PC-3 (cell line): ENCODE measurements around the gene CCDC136. TPM values are rescaled to one million over a fixed set of nuclear protein-coding genes. Genes with fewer than 3 reads are reported as not detected.

Experiments used
- ATAC-seq: fragments of 200-7000 bp; cut with Tn5 transposase; 2 replicates; pipeline ENCODE4 v1.9.1; 2020; ENCODE audit warnings: mild to moderate bottlenecking, moderate library complexity
- BruUV-seq: library from RNA; stranded (reverse); fragments of 400-500 nt; replicated peaks from 2 replicates; lab custom pipeline; 2021; lab: Mats Ljungman, UMichigan
- CTCF ChIA-PET: fragments of 300-600 bp; sonication (Branson Sonifier 250); formaldehyde crosslinking; loops from one replicate; lab custom pipeline; 2022; ENCODE audit warnings: antibody characterized with exemption; lab: Charles Lee
- POLR2A ChIA-PET: fragments of 300-600 bp; sonication (Branson Sonifier 250); formaldehyde crosslinking; loops from one replicate; lab custom pipeline; 2022; ENCODE audit warnings: antibody characterized with exemption; ENCODE audit not compliant: unreplicated experiment; lab: Charles Lee
- DNase-seq: peaks from one replicate; pipeline ENCODE4 v3.0.0-alpha.2; 2015
- H2AFZ ChIP-seq: fragments of 300-600 bp; sonication (generic); 2 replicates; pipeline ENCODE4 v1.6.0; 2016; ENCODE audit warnings: antibody characterized with exemption, low read length
- H3F3A ChIP-seq: fragments of 300-600 bp; sonication (generic); one replicate; pipeline ENCODE4 v1.6.0; 2017; ENCODE audit warnings: antibody characterized with exemption, low read length, control low read depth, mild to moderate bottlenecking; ENCODE audit not compliant: unreplicated experiment
- H3K27ac ChIP-seq: fragments of 300-600 bp; sonication (generic); 2 replicates; pipeline ENCODE4 v1.5.1; 2016; ENCODE audit warnings: mild to moderate bottlenecking, low read length
- H3K27me3 ChIP-seq: fragments of 300-600 bp; sonication (generic); 2 replicates; pipeline ENCODE4 v1.6.1; 2016; ENCODE audit warnings: low read length, mixed read lengths
- H3K36me3 ChIP-seq: fragments of 300-600 bp; sonication (generic); 2 replicates; pipeline ENCODE4 v1.6.1; 2016; ENCODE audit warnings: low read depth, mixed run types, low read length, mixed read lengths
- H3K4me1 ChIP-seq: fragments of 300-600 bp; sonication (generic); 2 replicates; pipeline ENCODE4 v1.5.1; 2016; ENCODE audit warnings: low read length; ENCODE audit not compliant: insufficient read depth
- H3K4me2 ChIP-seq: fragments of 300-600 bp; sonication (generic); 2 replicates; pipeline ENCODE4 v1.6.0; 2016; ENCODE audit warnings: low read length
- H3K4me3 ChIP-seq: fragments of 300-600 bp; sonication (generic); 2 replicates; pipeline ENCODE4 v1.5.1; 2016; ENCODE audit warnings: mild to moderate bottlenecking, low read length, mixed read lengths
- H3K79me2 ChIP-seq: fragments of 300-600 bp; sonication (generic); 2 replicates; pipeline ENCODE4 v1.6.1; 2017; ENCODE audit warnings: low read length, mixed read lengths
- H3K9ac ChIP-seq: fragments of 300-600 bp; sonication (generic); 2 replicates; pipeline ENCODE4 v1.6.0; 2016; ENCODE audit warnings: mild to moderate bottlenecking, low read length
- H3K9me2 ChIP-seq: fragments of 300-600 bp; sonication (generic); replicated peaks from 2 replicates; pipeline ENCODE4 v1.6.1; 2016; ENCODE audit warnings: mixed run types, low read length, mixed read lengths
- H3K9me3 ChIP-seq: fragments of 300-600 bp; sonication (generic); 2 replicates; pipeline ENCODE4 v1.6.1; 2016; ENCODE audit warnings: low read length, mixed read lengths
- H4K20me1 ChIP-seq: fragments of 300-600 bp; sonication (generic); 2 replicates; pipeline ENCODE4 v1.6.1; 2016; ENCODE audit warnings: low read length, mixed read lengths
- CTCF ChIP-seq: fragments of 300-600 bp; sonication (generic); conservative IDR thresholded peaks from 2 replicates; pipeline ENCODE4 v1.5.1; 2017; ENCODE audit warnings: antibody characterized with exemption, low read depth, mild to moderate bottlenecking, low read length
- EZH2 ChIP-seq: fragments of 300-600 bp; sonication (generic); IDR thresholded peaks from one replicate; pipeline ENCODE4 v1.6.1; 2017; ENCODE audit warnings: antibody characterized with exemption, mild to moderate bottlenecking, low read length; ENCODE audit not compliant: unreplicated experiment
- EZH2phosphoT487 ChIP-seq: fragments of 300-600 bp; sonication (generic); IDR thresholded peaks from 2 replicates; pipeline ENCODE4 v1.6.1; 2018; ENCODE audit warnings: mild to moderate bottlenecking, antibody characterized with exemption, low read length, borderline replicate concordance
- intact Hi-C: fragments of 100-400 bp; cut with micrococcal nuclease; formaldehyde crosslinking; loops from 2 replicates; pipeline ENCODE4 v1.9.0; 2023
- total RNA-seq: library from RNA; depleted of rRNA; stranded (reverse); fragments of >200 nt; gene quantifications from 2 replicates; pipeline ENCODE4 v1.2.3, GENCODE V29; 2014

The CCDC136 gene
- total RNA-seq, 1 experiment from 2014 or later, result 10.5 TPM

DNA sequence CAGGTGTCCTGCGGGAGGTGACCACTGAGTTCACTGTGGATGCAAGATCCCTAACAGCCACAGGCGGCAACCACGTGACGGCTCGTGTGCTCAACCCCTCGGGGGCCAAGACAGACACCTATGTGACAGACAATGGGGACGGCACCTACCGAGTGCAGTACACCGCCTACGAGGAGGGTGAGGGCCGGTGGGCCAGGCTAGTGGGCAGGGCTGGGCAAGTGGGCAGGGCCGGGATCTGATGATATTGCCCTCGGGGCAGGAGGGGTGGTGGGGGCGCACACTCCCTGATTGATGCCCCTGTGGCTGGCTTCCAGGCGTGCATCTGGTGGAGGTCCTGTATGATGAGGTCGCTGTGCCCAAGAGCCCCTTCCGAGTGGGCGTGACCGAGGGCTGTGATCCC, 54.2 kb downstream of the CCDC136 start:
- no peaks in the 10 kb centered on the region for H3F3A ChIP-seq
- ChIA-PET CTCF (no interaction called here), POLR2A (no interaction called here)
- DNase-seq (no peak), ATAC-seq (no peak)
- no peak overlapping the region for H3K4me2 ChIP-seq
- no peak for TF ChIP-seq EZH2
- no peaks in the 10 kb centered on the region for H4K20me1 ChIP-seq
- H3K4me1 ChIP-seq, result no peaks in the 10 kb centered on the region
- no peak overlapping the region for H3K27ac ChIP-seq
- no TSS peak for BruUV-seq
- H3K79me2 ChIP-seq, result no peaks in the 10 kb centered on the region
- peaks cover 16% of the 10 kb centered on the region for H3K36me3 ChIP-seq
- H3K9me2 ChIP-seq, result no peaks in the 10 kb centered on the region
- no peak overlapping the region for H3K9ac ChIP-seq
- H3K9me3 ChIP-seq, result no peaks in the 10 kb centered on the region
- intact Hi-C loops, result no loop called here
- no peaks in the 10 kb centered on the region for H3K27me3 ChIP-seq
- no peak overlapping the region for H3K4me3 ChIP-seq
- H2AFZ ChIP-seq, result no peak overlapping the region

DNA sequence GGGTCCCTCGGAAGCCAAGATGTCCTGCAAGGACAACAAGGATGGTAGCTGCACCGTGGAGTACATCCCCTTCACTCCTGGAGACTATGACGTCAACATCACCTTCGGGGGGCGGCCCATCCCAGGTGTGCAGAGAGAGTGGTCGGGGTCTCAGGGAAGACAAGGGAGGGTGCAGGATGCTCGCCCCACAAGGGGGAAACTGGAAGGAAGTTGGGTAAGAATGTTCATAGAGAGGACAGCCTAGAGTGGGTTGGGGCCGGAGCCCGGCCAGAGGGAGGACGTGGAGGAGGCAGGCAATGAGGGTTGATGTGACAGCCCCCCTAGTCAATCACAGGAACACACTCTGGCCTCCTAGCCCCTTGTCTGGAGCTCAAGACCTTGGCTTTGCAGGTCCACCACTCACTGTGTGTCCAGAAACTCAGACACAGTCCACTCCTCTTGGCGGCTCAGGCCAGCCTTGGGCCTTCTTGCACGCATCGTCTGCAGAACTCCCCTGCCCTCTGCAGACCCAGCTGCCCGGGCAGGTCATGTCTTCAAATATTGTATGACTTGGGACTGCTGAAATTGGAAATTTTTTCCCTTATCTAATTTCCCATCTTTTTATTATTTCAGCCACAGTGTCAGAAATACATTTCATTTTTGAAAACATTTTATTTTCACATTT, 55.1 kb downstream of the CCDC136 start:
- Histone ChIP-seq H3K79me2 (no peaks in the 10 kb centered on the region), H3K4me1 (no peaks in the 10 kb centered on the region), H2AFZ (no peak overlapping the region), H3K4me3 (no peak overlapping the region), H3K36me3 (peaks cover 12% of the 10 kb centered on the region), H3K9me3 (no peaks in the 10 kb centered on the region), H3K27ac (no peak overlapping the region), H3K4me2 (no peak overlapping the region), H3K27me3 (no peaks in the 10 kb centered on the region), H3K9me2 (no peaks in the 10 kb centered on the region), H3F3A (no peaks in the 10 kb centered on the region), H4K20me1 (no peaks in the 10 kb centered on the region), H3K9ac (no peak overlapping the region)
- CTCF ChIA-PET, result no interaction called here
- intact Hi-C loops, result no loop called here
- POLR2A ChIA-PET, result no interaction called here
- TF ChIP-seq EZH2phosphoT487, result no peak
- ATAC-seq, result no peak
- no TSS peak for BruUV-seq
- no peak for DNase-seq

GRCh38 chr7:128847721-128848211, 56.0 kb downstream of the CCDC136 start:
- intact Hi-C loops, result no loop called here
- CTCF ChIA-PET, result no interaction called here
- Histone ChIP-seq H3K27ac (no peak overlapping the region), H3K4me2 (no peak overlapping the region), H3K4me3 (no peak overlapping the region), H4K20me1 (no peaks in the 10 kb centered on the region), H3K79me2 (no peaks in the 10 kb centered on the region), H3K36me3 (peaks cover 8% of the 10 kb centered on the region; the same call in 1 of the 2 replicates), H3K27me3 (no peaks in the 10 kb centered on the region), H3K9me2 (no peaks in the 10 kb centered on the region), H3K4me1 (no peaks in the 10 kb centered on the region), H3K9me3 (no peaks in the 10 kb centered on the region), H3F3A (no peaks in the 10 kb centered on the region), H3K9ac (no peak overlapping the region), H2AFZ (no peak overlapping the region)
- ATAC-seq (no peak), DNase-seq (no peak)
- BruUV-seq, result no TSS peak
- POLR2A ChIA-PET, result no interaction called here
- TF ChIP-seq CTCF (no peak), EZH2 (no peak), EZH2phosphoT487 (no peak)
